GM21723 (cell line): ENCODE data around the gene SOX2.
"Not testable (repeated sequence)": the region's sequence is repeated elsewhere in the genome, so short reads cannot be mapped to it uniquely, and the experiment has no call there.

Experiments
- ATAC-seq: cut with Tn5 transposase; IDR thresholded peaks from one replicate; pipeline ENCODE4 v1.9.1; 2021; ENCODE audit warnings: mild to moderate bottlenecking, moderate library complexity; ENCODE audit not compliant: unreplicated experiment

Gene SOX2

DNA sequence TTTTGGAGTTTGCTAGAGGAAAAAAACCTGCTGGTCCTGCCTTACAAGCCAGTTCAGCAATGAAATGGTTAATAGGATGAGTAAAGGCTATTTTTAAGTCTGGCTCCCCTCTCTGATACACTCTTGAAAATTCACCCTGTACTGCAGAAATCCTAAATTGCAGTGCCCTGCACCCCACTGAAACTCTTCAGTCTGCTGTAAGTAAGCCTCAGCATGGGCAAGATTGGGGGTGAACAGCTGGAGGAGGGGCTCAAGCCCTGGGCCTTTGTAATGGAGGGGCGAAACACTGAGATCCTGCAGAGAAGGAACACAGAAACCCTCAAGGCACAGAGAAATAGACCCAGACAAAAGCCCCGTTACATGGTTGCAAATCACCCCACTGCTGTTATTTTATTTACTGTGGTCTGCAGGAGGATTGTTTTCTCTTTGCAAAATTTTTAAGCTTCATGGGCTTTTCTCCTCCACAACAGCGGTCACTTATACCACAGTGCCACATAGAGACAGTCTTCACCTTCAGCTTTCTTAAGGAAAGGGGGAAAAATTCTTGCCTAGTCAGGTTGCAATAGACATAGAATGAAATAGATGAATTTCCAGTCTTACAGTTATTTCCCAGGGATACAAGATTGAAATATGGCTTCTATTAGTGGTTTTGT is 45.0 kb downstream of the SOX2 start:
- no peak for ATAC-seq

GRCh38 chr3:181757694-181758306 is 46.1 kb downstream of the SOX2 start:
- ATAC-seq = no peak

DNA sequence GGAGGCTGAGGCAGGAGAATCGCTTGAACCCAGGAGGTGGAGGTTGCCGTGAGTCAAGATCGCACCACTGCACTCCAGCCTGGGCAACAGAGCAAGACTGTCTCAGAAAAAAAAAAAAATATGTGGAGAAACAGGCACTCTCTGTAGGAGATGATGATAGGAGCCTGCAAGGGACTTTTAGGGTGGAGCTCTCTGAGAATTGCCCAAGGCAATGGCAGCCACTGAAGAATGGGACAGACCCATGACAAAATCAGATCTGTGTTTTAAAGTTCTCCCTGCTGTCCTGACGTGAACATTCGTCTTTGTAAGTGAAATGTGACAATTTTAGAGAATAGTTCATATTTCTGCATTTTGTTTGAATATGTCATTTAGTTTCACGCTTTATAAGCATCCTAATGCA is 50.2 kb downstream of the SOX2 start:
- ATAC-seq = no peak

DNA sequence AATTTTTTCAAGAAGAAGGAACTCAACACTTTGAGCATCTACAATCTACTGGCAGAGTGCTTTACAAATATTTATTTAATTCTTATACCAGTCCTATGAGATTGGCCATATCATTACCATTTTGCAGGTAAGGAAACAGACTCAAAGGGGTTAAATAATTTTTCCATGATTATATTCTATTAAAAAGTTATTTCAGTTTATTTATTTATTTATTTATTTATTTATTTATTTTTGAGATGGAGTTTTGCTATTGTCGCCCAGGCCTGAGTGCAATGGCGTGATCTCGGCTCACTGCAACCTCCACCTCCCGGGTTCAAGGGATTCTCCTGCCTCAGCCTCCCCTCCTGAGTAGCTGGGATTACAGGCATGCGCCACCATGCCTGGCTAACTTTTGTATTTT is 52.3 kb downstream of the SOX2 start:
- ATAC-seq = not testable (repeated sequence)
